GM21576 (cell line): ENCODE measurements around the gene NPVF.

Source experiments
- ATAC-seq: cut with Tn5 transposase; IDR thresholded peaks from one replicate; pipeline ENCODE4 v1.9.1; 2021; ENCODE audit warnings: mild to moderate bottlenecking, moderate library complexity; ENCODE audit not compliant: unreplicated experiment

NPVF gene

DNA sequence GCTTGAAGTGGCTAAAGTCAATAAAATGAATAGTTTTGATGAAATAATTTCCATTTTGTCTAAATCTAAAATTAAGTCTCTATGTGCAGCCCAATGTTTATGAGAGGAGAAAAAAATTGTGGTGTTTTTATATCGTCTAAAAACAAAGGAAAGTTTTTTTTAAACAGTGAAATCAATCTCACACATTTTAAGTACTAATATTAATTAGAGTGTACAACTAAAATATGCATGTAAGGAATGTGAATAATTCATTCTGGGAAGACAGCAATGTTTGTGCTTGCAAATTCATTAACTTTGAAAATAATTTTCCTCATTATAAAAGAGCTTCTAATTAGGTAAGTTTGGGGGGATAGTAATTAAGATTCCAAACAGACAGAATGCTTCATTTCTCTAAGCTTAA is at the start of gene NPVF:
Gene NPVF, minus strand, starts transcription at position 101 of the 400 bp plus-strand sequence. Its CDS starts 47 bp downstream, at position 54.
- no peak for ATAC-seq

DNA sequence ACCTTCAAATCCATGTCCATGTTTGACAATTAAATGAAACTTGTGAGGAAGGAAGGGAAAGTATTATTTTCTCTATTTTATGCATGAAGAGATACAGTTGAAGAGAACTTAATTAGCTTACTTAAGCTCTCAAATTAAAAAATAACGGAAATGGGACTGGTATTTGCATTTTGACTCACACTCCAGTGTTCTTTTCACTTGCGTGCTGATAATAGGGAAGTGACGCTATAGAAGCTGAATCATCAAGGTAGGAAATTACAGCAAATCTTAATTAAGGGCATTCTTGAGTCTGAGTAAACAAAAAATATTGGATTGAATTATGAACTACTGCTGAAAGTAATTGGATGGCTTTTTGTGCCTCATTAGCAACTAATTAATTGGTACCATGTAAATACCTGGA is 44.0 kb upstream of the NPVF start:
- ATAC-seq, result no peak

- ATAC-seq, result no peak
Observed at GRCh38 chr7:25263337-25263736, 35.1 kb upstream of the NPVF start.

DNA sequence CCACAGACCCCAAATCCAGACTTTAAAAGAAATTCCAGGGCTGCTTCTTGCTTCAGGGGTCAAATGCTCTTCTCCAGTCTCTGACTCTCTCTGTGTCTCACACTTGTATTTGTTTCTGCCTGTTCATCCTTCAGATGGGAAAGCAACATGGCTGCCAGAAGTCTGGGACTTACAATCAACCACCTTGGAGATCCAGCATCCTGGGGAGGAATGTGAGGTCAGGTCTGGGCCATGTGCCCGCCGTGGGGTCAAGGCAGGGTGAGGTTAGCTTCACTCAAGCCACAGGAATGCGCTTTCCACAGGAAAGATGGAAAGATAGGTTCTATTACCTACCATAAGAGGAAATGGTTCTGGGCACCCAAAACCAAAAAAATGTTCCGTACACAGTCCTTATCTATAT is 34.3 kb upstream of the NPVF start:
- ATAC-seq, result no peak

DNA sequence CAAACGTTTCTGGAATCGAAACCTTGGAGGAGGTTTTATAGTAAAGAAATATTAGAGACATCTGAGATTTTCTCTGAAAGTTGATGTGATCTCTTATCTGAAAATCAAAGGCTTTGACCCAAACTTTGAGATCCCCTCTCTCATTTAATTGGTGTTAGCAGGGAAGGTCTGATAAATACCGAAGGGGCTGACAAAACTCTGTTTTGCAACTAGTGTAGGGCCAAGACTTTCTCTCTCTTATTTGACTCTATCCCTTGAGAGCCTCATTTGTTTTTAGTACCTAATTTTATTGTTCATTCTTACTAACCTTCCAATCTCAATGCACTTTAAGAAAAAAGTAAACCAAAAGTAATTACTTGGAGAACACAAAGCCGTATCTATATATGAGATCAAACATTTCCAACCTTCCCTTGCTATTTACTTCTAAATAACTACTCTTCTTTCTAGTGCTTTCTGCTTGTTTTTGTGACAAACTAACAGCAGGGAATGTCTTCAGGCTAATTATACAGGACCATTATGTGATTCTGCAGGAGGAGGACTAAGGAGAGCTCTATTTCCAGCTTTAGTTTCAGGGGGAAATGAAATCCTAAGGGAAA is 33.4 kb upstream of the NPVF start:
- no peak for ATAC-seq

GRCh38 chr7:25260862-25261494 is 32.7 kb upstream of the NPVF start:
- no peak for ATAC-seq

DNA sequence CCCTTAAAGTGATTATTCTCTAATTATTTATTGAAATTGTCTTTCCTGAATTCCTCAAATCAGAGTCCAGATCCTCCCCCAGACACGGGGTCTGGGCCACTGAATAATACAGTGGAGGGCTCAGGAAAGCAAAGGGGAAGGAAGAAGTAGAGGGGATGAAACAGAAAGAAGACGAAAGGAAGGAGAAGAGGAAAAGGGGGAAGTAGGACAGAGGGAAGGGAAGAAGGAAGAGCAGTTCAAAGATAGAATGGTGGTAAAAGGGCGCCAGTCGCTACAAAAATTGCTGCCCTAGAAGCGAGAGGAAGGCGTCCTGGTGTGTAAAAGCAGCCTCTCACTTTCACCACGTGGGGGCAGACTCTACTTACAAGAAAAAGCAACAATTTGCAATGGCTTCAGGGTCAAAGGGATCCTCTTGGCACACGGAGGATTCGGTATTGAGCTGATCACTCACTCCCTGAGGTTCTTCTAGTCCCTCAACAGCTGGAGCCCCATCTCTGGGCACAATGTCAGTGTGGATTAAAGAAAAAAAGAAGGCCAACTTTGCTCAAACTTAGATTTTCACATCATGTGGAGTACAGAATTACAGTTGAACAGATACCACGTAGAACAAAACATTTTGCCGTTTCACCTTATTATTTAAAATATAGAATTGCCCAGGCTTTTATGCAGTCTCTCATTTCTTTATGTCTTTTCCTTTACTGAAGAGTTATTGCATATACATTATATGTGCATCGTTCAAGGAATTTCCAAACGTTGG is 31.4 kb upstream of the NPVF start:
- ATAC-seq, result no peak

DNA sequence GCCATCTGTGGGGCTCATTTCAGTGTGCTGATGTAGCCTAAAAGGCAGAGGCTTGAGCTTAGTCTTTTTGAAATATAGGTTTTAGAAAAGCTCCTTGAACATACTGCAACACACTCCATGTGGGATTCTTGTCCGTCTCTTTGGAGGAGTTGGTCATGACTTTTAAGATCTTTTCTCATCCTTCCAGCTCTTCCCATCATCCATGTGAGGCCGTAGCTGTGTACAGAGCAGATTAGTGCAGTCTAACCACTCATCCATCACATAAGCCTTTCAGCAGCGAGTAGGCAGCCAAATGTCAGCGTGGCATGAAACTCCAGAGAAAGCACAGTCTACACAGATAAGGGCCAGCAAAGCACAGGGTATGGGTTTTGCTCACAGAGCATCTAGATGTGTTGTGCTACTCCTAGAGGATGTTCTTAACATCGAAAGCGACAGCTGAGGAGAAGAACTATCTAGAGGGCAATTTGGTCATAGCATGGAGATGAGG is 28.1 kb upstream of the NPVF start:
- no peak for ATAC-seq

DNA sequence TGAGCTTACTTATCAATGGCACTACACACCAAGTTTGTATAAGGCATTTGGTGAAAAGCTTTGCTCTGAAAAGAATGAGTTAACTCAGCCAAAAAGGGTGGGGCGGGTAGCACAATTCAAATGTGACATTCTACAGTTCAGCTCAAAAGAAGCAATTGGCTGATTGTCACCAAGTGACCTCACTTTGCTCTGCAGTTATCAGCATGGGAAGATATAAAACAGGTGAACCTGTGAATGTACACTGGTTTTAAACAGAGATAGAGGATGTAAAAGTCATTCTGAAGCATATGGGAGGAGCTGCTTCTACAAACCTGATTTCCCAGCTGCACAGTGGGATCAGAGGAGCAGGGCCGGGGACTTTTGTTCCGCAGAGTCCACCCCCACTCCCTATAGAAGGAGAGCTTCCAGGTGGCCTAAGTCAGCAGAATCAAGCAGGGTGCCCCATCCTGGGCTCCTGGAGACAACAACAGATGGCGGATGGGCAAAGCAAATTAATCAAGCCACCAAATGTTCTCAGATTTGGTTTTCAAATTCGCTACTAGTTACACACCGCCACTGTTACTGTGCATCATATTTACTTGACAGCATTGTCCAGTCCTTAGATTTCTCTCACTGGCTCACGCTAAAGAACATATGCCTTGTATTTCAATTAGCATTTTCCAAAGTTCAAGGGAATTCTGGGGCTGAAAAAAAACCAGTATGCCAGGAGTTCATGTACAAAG is 27.5 kb upstream of the NPVF start:
- ATAC-seq, result no peak

GRCh38 chr7:25254604-25255003 is 26.3 kb upstream of the NPVF start:
- no peak for ATAC-seq

- no peak for ATAC-seq
Observed at GRCh38 chr7:25253714-25254113, 25.4 kb upstream of the NPVF start.

DNA sequence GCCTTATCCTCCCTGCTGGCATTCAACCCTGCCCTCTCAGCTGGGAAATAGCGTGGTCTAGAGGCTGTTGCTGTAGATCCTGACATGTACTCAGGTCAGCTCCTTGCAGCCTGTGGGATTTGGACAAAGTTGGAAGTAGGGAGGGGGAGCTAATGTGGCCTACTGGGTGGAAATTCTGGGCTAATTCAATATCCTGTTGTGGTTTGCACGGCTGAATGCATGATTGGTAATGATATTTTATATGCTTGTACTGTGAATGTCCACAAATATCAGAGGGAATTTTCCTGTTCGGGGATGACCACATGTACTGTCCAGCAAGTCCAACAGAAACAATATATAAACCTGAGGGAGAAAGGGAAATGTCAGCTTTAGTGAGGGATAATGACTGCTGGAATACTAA is 22.1 kb upstream of the NPVF start:
- ATAC-seq, result no peak

GRCh38 chr7:25249772-25250171 is 21.5 kb upstream of the NPVF start:
- ATAC-seq, result no peak

DNA sequence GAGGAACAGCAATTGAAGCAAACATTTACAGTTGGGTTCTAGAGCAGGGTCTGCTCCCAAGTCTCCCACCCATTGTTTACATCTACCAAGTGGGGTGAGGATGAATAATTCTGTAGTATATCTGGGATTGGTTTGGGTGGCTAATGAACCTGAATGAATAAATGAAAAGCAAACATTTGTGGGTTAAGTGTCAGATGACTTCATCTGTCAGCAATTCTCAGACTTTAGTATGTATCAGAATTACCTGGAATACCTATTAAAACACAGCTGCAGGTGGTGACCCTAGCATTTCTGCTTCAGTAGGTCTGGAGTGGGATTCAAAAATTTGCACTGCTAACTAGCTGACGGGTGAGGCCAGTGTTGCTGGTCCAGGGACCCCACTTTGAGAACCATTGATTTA is 18.0 kb upstream of the NPVF start:
- ATAC-seq, result no peak

- ATAC-seq, result no peak
Observed at GRCh38 chr7:25244254-25245033, 16.2 kb upstream of the NPVF start.

DNA sequence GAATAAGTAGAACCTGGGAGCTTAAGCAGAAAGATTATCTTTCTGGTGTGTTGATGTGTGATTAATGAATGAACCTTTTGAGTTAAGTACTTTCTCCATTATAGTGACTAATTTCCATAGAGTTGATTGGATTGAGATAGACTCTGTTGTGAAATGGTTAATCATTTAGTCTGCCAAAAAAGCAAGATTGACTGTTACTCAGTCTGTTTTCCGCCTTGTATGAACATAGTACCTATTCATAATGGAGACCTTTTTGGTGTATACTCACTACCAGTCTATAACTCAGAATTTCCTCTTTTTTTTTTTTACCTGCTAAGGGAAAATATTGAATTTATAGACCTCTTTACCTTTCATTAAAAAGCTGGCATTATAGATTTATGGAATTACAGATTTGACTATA is 14.4 kb upstream of the NPVF start:
- ATAC-seq, result no peak

- no peak for ATAC-seq
Observed at GRCh38 chr7:25240896-25241295, 12.6 kb upstream of the NPVF start.

DNA sequence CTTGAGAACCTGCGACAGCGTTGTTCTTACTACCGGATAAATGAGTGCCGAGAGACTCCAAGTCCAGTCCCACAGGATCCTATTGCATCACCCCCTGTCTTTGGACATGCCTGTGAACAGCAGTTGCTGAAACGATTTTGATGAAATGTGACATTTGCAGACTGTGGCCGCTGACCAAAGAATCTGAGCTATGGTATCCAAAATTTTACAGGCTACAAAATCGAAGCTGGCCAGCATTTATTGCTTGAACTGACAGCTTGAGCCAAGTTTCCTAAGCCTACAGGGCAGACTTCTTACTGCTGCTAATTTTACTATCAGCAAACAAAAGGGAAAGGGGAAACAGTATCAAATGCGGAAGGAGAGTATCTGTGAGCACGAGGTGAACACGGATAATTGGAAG is 12.1 kb upstream of the NPVF start:
- ATAC-seq, result no peak

GRCh38 chr7:25239888-25240287 is 11.6 kb upstream of the NPVF start:
- no peak for ATAC-seq

DNA sequence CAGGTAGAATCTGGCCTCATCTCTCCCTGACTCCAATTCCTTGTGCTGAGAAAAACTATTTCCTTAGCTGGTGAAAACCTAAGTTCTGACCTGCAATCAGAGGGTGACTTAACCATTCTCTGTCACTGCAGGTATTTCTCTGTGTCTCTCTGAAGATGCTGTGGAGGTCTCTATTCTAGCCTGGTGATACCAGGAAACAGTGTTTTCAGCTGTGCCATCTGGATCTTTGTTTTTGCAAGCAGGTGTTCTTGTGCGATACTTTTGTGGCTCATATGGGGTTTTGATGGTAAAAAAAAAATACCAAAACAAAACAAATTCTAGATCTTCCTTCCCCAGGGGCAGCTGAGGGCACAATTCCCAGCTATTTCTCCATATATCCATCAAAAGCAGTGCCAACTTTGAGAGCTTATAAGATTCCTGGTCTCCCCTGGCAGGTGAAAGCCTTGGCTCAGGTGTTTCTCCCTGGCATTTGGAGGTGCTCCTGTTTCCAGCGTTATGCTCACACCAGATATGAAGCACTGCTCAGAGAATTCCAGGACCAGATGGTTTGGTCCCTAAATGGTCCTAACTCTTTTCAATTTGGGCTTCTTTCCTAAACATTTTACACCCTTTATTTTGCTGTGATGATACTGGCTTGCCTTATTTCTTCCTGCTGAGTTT is 9.9 kb upstream of the NPVF start:
- ATAC-seq, result no peak
